OCI-LY3 (cell line): ENCODE results near the gene TNFRSF19.

Source experiments
- EZH2phosphoT487 ChIP-seq: fragments of 200-600 bp; shearing (Covaris generic); IDR thresholded peaks from 2 replicates; pipeline ENCODE4 v1.6.1; 2018; ENCODE audit warnings: antibody characterized with exemption, mixed run types, low read depth
- TF ChIP-seq, protein P1 (sequence below): fragments of 200-600, 300-600 bp; sonication (generic); IDR thresholded peaks from 2 replicates; pipeline ENCODE4 v1.5.1; 2014; ENCODE audit warnings: antibody characterized with exemption, low read length, low read depth

- TF ChIP-seq, protein P1, sequence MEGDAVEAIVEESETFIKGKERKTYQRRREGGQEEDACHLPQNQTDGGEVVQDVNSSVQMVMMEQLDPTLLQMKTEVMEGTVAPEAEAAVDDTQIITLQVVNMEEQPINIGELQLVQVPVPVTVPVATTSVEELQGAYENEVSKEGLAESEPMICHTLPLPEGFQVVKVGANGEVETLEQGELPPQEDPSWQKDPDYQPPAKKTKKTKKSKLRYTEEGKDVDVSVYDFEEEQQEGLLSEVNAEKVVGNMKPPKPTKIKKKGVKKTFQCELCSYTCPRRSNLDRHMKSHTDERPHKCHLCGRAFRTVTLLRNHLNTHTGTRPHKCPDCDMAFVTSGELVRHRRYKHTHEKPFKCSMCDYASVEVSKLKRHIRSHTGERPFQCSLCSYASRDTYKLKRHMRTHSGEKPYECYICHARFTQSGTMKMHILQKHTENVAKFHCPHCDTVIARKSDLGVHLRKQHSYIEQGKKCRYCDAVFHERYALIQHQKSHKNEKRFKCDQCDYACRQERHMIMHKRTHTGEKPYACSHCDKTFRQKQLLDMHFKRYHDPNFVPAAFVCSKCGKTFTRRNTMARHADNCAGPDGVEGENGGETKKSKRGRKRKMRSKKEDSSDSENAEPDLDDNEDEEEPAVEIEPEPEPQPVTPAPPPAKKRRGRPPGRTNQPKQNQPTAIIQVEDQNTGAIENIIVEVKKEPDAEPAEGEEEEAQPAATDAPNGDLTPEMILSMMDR, result no peak
- no peak for TF ChIP-seq EZH2phosphoT487
Observed at GRCh38 chr13:23627410-23627809, 57.2 kb downstream of the TNFRSF19 start.
